Epithelial cell of esophagus (primary cell): ENCODE data around the gene AUP1.

Experiments used
- DNase-seq: peaks from one replicate; pipeline ENCODE4 v3.0.0; 2010; ENCODE audit warnings: low read depth
- H3K4me3 ChIP-seq: 2 replicates; pipeline ENCODE4 v1.5.1; 2011; ENCODE audit warnings: mild to moderate bottlenecking, low read length, control low read depth
- CTCF ChIP-seq: IDR thresholded peaks from 2 replicates; pipeline ENCODE4 v1.5.1; 2011; ENCODE audit warnings: low read depth, mild to moderate bottlenecking, low read length, control low read depth, inconsistent platforms; ENCODE audit not compliant: insufficient read depth; ENCODE audit errors: missing control alignments

Gene AUP1

GRCh38 chr2:74501335-74502071, 28.0 kb downstream of the AUP1 start:
- no peak for TF ChIP-seq CTCF
- no peak for DNase-seq
- no peak overlapping the region for H3K4me3 ChIP-seq

- no peak for TF ChIP-seq CTCF
- no peak for DNase-seq
- no peak overlapping the region for H3K4me3 ChIP-seq
Observed at GRCh38 chr2:74500578-74500946, 28.9 kb downstream of the AUP1 start.

GRCh38 chr2:74499940-74500577, 29.4 kb downstream of the AUP1 start:
- no peak overlapping the region for H3K4me3 ChIP-seq
- no peak for TF ChIP-seq CTCF

GRCh38 chr2:74499267-74499939, 30.1 kb downstream of the AUP1 start, which contains the start of gene LBX2:
Gene LBX2 (minus strand): TSS chr2:74499603. CDS start chr2:74499537, 66 bp downstream.
- H3K4me3 ChIP-seq, result peak within 1 kb of the TSS; percentile 40
- no peak for TF ChIP-seq CTCF
- DNase-seq, result no peak

More at GRCh38 chr2:74499940-74500577, 29.4 kb downstream of the AUP1 start:
- DNase-seq, result no peak

- peak overlapping the region; percentile 40 for H3K4me3 ChIP-seq
- DNase-seq, result peak; percentile 55
- no peak for TF ChIP-seq CTCF
Observed at GRCh38 chr2:74498500-74499266, 30.8 kb downstream of the AUP1 start.

GRCh38 chr2:74497777-74498499, 31.6 kb downstream of the AUP1 start:
- DNase-seq, result no peak
- no peak for TF ChIP-seq CTCF
- H3K4me3 ChIP-seq, result peak overlapping the region; percentile 40
